DOHH2 (cell line): ENCODE measurements around the gene BMP7.
A peak's percentile ranks its signal among the peaks of the same experiment; 100 is the strongest.

Experiments
- H3F3A ChIP-seq: fragments of 200-600 bp; sonication (generic), shearing (Covaris generic); 2 replicates; pipeline ENCODE4 v1.6.0; 2016; ENCODE audit warnings: antibody characterized with exemption, mild to moderate bottlenecking; ENCODE audit not compliant: control insufficient read depth, insufficient read depth
- H3K27ac ChIP-seq: fragments of 200-600 bp; sonication (generic); 2 replicates; pipeline ENCODE4 v1.5.1; 2014; ENCODE audit warnings: low read depth, mild to moderate bottlenecking, low read length, moderate library complexity
- H3K27me3 ChIP-seq: fragments of 200-600 bp; sonication (generic); 2 replicates; pipeline ENCODE4 v1.6.1; 2014; ENCODE audit warnings: mild to moderate bottlenecking, low read length, mixed read lengths; ENCODE audit not compliant: control insufficient read depth
- H3K36me3 ChIP-seq: fragments of 200-600 bp; sonication (generic); 2 replicates; pipeline ENCODE4 v1.6.1; 2014; ENCODE audit warnings: mild to moderate bottlenecking, low read length, moderate library complexity, mixed read lengths; ENCODE audit not compliant: control insufficient read depth
- H3K4me1 ChIP-seq: fragments of 200-600 bp; sonication (generic); 2 replicates; pipeline ENCODE4 v1.6.1; 2014; ENCODE audit warnings: mild to moderate bottlenecking, low read length, mixed read lengths; ENCODE audit not compliant: control insufficient read depth
- H3K4me2 ChIP-seq: fragments of 200-600 bp; sonication (generic); 2 replicates; pipeline ENCODE4 v1.6.0; 2014; ENCODE audit warnings: mild to moderate bottlenecking, low read length, moderate library complexity
- H3K4me3 ChIP-seq: fragments of 200-600 bp; sonication (generic); 2 replicates; pipeline ENCODE4 v1.5.1; 2014; ENCODE audit warnings: mild to moderate bottlenecking, low read length, mixed read lengths
- H3K79me2 ChIP-seq: fragments of 200-600 bp; sonication (generic); 2 replicates; pipeline ENCODE4 v1.6.1; 2014; ENCODE audit warnings: mild to moderate bottlenecking, low read length, mixed read lengths; ENCODE audit not compliant: control insufficient read depth
- H3K9me2 ChIP-seq: fragments of 200-600 bp; sonication (generic); replicated peaks from 2 replicates; pipeline ENCODE4 v1.6.1; 2014; ENCODE audit warnings: mild to moderate bottlenecking, low read length, mixed read lengths; ENCODE audit not compliant: control insufficient read depth
- H3K9me3 ChIP-seq: fragments of 200-600 bp; sonication (generic); 2 replicates; pipeline ENCODE4 v1.6.1; 2014; ENCODE audit warnings: antibody characterized with exemption, low read length, mixed read lengths; ENCODE audit not compliant: control insufficient read depth, insufficient read depth
- H4K20me1 ChIP-seq: fragments of 200-600 bp; sonication (generic); 2 replicates; pipeline ENCODE4 v1.6.0; 2014; ENCODE audit warnings: low read depth, mild to moderate bottlenecking, antibody characterized with exemption, low read length, moderate library complexity; ENCODE audit not compliant: control insufficient read depth, insufficient read depth
- CTCF ChIP-seq: fragments of 200-600 bp; sonication (generic); IDR thresholded peaks from one replicate; pipeline ENCODE4 v1.5.1; 2014; ENCODE audit warnings: antibody characterized with exemption, mild to moderate bottlenecking, low read depth, low read length; ENCODE audit not compliant: poor library complexity, severe bottlenecking
- EZH2phosphoT487 ChIP-seq: fragments of 200-600 bp; sonication (generic); IDR thresholded peaks from 2 replicates; pipeline ENCODE4 v1.6.1; 2017; ENCODE audit warnings: borderline replicate concordance, mild to moderate bottlenecking, antibody characterized with exemption, low read length, moderate library complexity, mixed read lengths

Gene BMP7

GRCh38 chr20:57249073-57249472, 17.4 kb downstream of the BMP7 start:
- peaks cover 100% of the 10 kb centered on the region for H3K79me2 ChIP-seq
- H3K36me3 ChIP-seq, result peaks cover 91% of the 10 kb centered on the region
- peaks cover 32% of the 10 kb centered on the region for H3F3A ChIP-seq
- H3K4me2 ChIP-seq, result peak overlapping the region; percentile 36
- no peaks in the 10 kb centered on the region for H3K27me3 ChIP-seq
- peak overlapping the region; percentile 17 for H3K4me3 ChIP-seq
- H3K4me1 ChIP-seq, result peaks cover 96% of the 10 kb centered on the region
- peak overlapping the region; percentile 42 for H3K27ac ChIP-seq
- H3K9me2 ChIP-seq, result no peaks in the 10 kb centered on the region
- no peaks in the 10 kb centered on the region for H3K9me3 ChIP-seq
- peaks cover 64% of the 10 kb centered on the region for H4K20me1 ChIP-seq
- no peak for TF ChIP-seq EZH2phosphoT487
- TF ChIP-seq CTCF, result no peak

GRCh38 chr20:57248132-57248797, 18.2 kb downstream of the BMP7 start:
- Histone ChIP-seq H3K4me2 (peak overlapping the region; percentile 37), H3F3A (peaks cover 27% of the 10 kb centered on the region), H3K9me3 (no peaks in the 10 kb centered on the region), H4K20me1 (peaks cover 71% of the 10 kb centered on the region), H3K4me3 (peak overlapping the region; percentile 22), H3K9me2 (no peaks in the 10 kb centered on the region), H3K4me1 (peaks cover 95% of the 10 kb centered on the region), H3K36me3 (peaks cover 95% of the 10 kb centered on the region), H3K27ac (peak overlapping the region; percentile 42), H3K79me2 (peaks cover 100% of the 10 kb centered on the region), H3K27me3 (no peaks in the 10 kb centered on the region)
- TF ChIP-seq CTCF (no peak), EZH2phosphoT487 (no peak)

- Histone ChIP-seq H3K4me2 (peak overlapping the region; percentile 37), H3K4me3 (peak overlapping the region; percentile 22; the same call in 1 of the 2 replicates), H4K20me1 (peaks cover 68% of the 10 kb centered on the region), H3K27ac (peak overlapping the region; percentile 42), H3F3A (peaks cover 19% of the 10 kb centered on the region), H3K27me3 (no peaks in the 10 kb centered on the region), H3K9me3 (no peaks in the 10 kb centered on the region), H3K4me1 (peaks cover 91% of the 10 kb centered on the region), H3K36me3 (peaks cover 94% of the 10 kb centered on the region), H3K79me2 (peaks cover 100% of the 10 kb centered on the region), H3K9me2 (no peaks in the 10 kb centered on the region)
- TF ChIP-seq CTCF, result no peak
These were observed 19.0 kb downstream of the BMP7 start for GRCh38 chr20:57247292-57247965.
